ENCODE data around the gene CDK4. TPM values are rescaled to one million over a fixed set of nuclear protein-coding genes. Genes with fewer than 3 reads are reported as not detected.
"Not testable (repeated sequence)": the region's sequence is repeated elsewhere in the genome, so short reads cannot be mapped to it uniquely, and the experiment has no call there.

The CDK4 gene
- total and polyA plus RNA-seq, 2 of the 13 experiments (the other 11 are each of a cell fraction or from before 2014, with no cell fraction given) = 191 to 209 TPM

DNA sequence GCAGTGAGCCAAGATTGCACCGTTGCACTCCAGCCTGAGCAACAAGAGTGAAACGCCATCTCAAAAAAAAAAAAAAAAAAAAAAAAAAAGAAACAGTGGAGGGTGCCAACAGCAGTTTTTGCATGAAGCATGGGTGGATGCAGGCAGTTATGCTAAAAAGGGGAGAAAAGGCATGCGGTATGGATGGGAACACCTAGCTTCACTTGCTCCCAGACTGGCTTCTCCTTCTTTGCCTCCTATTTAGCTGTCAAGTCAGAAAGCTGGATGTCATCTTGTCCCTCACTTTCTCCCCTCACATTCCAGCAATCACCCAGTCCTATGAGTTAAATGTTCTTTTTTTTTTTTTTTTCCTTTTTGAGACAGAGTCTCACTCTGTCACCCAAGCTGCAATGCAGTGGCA is 22.9 kb upstream of the CDK4 start:
- no peaks in the 10 kb centered on the region for H4K20me1 ChIP-seq (ENCODE audit: insufficient read depth, low read length)
- H3K4me2 ChIP-seq (ENCODE audit: low read depth, low read length) = no peak overlapping the region
- intact Hi-C loops (cut with micrococcal nuclease; ENCODE audit: unreplicated experiment) = no loop called here
- no peaks in the 10 kb centered on the region for H3K9me3 ChIP-seq (ENCODE audit: low read length)
- no peak for TF ChIP-seq ZNF468 (CRISPR knock-in tag; IDR thresholded peaks at IDR 0.05)
- H3K4me1 ChIP-seq (ENCODE audit: insufficient read depth, low read length) = peaks cover 23% of the 10 kb centered on the region
- H3K27ac ChIP-seq (ENCODE audit: extremely low read length, insufficient read depth, low read length) = no peak overlapping the region
- no peak for FAIRE-seq
- H3K9ac ChIP-seq (ENCODE audit: insufficient read depth, low read depth, low read length) = no peak overlapping the region
- ATAC-seq = no peak
- 95% methylated on average over 3 of the region's 3 CpGs for WGBS (ENCODE audit: low lambda C conversion rate)
- no TSS peak for BruUV-seq (replicated peaks)
- no peak for DNase-seq (ENCODE audit: low spot score)
- H2AFZ ChIP-seq (ENCODE audit: low read length) = no peak overlapping the region
- no peaks in the 10 kb centered on the region; a peak in 1 of 5 replicates for H3K27me3 ChIP-seq (ENCODE audit: control insufficient read depth in 1 of 2, insufficient read depth in 2 of 2, low read length in 2 of 2)
- H3K4me3 ChIP-seq (replicated peaks in 1 of 3; ENCODE audit: insufficient read depth in 1 of 3, low read depth in 2 of 3, low read length in 3 of 3) = no peak overlapping the region
- POLR2A ChIA-PET = interaction anchor here (0.7 kb wide), 1 partner anchor 10 kb away, joined by 3 read pairs; no protein-coding TSS in a partner anchor
- in situ Hi-C loops (cut with HindIII; ENCODE audit: extremely low pct_ligation_motif_present, low pct_unique_long_range_greater_than_20kb) = no loop called here
- CTCF ChIA-PET (ENCODE audit: low intra/inter-chr PET ratio, low total read pairs) = no interaction called here
- H3K79me2 ChIP-seq (ENCODE audit: insufficient read depth, low read length) = peaks cover 17% of the 10 kb centered on the region
- H3K36me3 ChIP-seq (replicated peaks in 1 of 2; ENCODE audit: control insufficient read depth in 1 of 2, insufficient read depth in 2 of 2, low read length in 2 of 2) = peaks cover 0 to 7% of the 10 kb centered on the region in 2 experiments; a peak in 4 of 5 replicates

DNA sequence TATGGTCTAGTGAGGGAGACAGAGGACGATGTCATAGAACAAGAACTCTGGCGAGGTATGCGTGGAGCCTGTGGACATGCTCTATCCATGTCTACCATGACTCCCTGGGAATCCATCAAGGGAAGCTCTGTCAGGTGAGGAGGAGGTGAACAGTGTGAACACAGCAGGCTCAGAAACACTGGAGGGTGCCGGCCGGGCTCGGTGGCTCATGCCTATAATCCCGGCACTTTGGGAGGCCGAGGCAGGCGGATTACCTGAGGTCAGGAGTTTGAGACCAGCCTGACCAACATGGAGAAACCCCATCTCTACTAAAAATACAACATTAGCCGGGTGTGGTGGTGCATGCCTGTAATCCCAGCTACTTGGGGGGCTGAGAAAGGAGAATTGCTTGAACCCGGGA is 22.5 kb upstream of the CDK4 start:
- H3K9ac ChIP-seq (ENCODE audit: insufficient read depth, low read depth, low read length); FAIRE-seq; CTCF ChIA-PET (ENCODE audit: low intra/inter-chr PET ratio, low total read pairs); H3K27me3 ChIP-seq (ENCODE audit: control insufficient read depth in 1 of 2, insufficient read depth in 2 of 2, low read length in 2 of 2); H3K9me3 ChIP-seq (ENCODE audit: low read length); DNase-seq (ENCODE audit: low spot score); H3K36me3 ChIP-seq (replicated peaks in 1 of 2; ENCODE audit: control insufficient read depth in 1 of 2, insufficient read depth in 2 of 2, low read length in 2 of 2); H3K4me3 ChIP-seq (replicated peaks in 1 of 3; ENCODE audit: insufficient read depth in 1 of 3, low read depth in 2 of 3, low read length in 3 of 3); H3K27ac ChIP-seq (ENCODE audit: extremely low read length, insufficient read depth, low read length); H4K20me1 ChIP-seq (ENCODE audit: insufficient read depth, low read length); in situ Hi-C loops (cut with HindIII; ENCODE audit: extremely low pct_ligation_motif_present, low pct_unique_long_range_greater_than_20kb); H2AFZ ChIP-seq (ENCODE audit: low read length); H3K4me2 ChIP-seq (ENCODE audit: low read depth, low read length); ATAC-seq; BruUV-seq (replicated peaks): not testable (repeated sequence)
- POLR2A ChIA-PET = interaction anchor here (0.7 kb wide), 1 partner anchor 11 kb away, joined by 3 read pairs; no protein-coding TSS in a partner anchor
- WGBS (ENCODE audit: low lambda C conversion rate) = 98% methylated on average over 11 of the region's 11 CpGs
- intact Hi-C loops (cut with micrococcal nuclease; ENCODE audit: unreplicated experiment) = loop anchor here (5.0 kb wide), 1 partner anchor 68 kb away; no protein-coding TSS in a partner anchor
- Histone ChIP-seq H3K79me2 (ENCODE audit: insufficient read depth, low read length) (peaks cover 17% of the 10 kb centered on the region), H3K4me1 (ENCODE audit: insufficient read depth, low read length) (peaks cover 23% of the 10 kb centered on the region)
